Liver (tissue), 2 donors: ENCODE measurements around the gene SPZ1.

Experiments
- CTCF ChIP-seq: fragments of 150-350 bp; IDR thresholded peaks from 2 replicates; pipeline ENCODE4 v1.5.1; 2017; ENCODE audit warnings: improper control_type of control experiment, low read depth, low read length; ENCODE audit not compliant: missing input control
- REST ChIP-seq: IDR thresholded peaks from 2 replicates; pipeline ENCODE4 v1.6.1; 2016; ENCODE audit warnings: antibody characterized with exemption, mild to moderate bottlenecking
- donor health status: healthy.

GRCh38 chr5:80357671-80358070 lies 37.9 kb downstream of the SPZ1 start:
- no peak for TF ChIP-seq CTCF
- TF ChIP-seq REST, result no peak
